B cell (primary cell): Measurements from ENCODE around the gene RHPN2. TPM values are rescaled to one million over a fixed set of nuclear protein-coding genes. Genes with fewer than 3 reads are reported as not detected.
"Not testable (repeated sequence)": the region's sequence is repeated elsewhere in the genome, so short reads cannot be mapped to it uniquely, and the experiment has no call there.

Experiments used
- ATAC-seq: fragments of 200-7000 bp; cut with Tn5 transposase; one replicate; pipeline ENCODE4 v1.10.0; 2021; ENCODE audit warnings: low read depth, mild to moderate bottlenecking, moderate number of reproducible peaks, moderate library complexity
- CTCF ChIA-PET: fragments of 350-600 bp; sonication (Branson Sonifier 250); formaldehyde crosslinking; loops from one replicate; lab custom pipeline; 2021; ENCODE audit warnings: antibody characterized with exemption, inconsistent platforms; lab: Charles Lee
- POLR2A ChIA-PET: fragments of 350-600 bp; sonication (Branson Sonifier 250); formaldehyde crosslinking; loops from one replicate; lab custom pipeline; 2021; ENCODE audit warnings: antibody characterized with exemption; lab: Charles Lee
- DNase-seq: peaks from one replicate; pipeline ENCODE4 v3.0.0; 2013
- H2AFZ ChIP-seq: 2 replicates; pipeline ENCODE4 v1.6.1; 2012; ENCODE audit warnings: mild to moderate bottlenecking, low read depth, low read length; ENCODE audit not compliant: insufficient read depth, poor library complexity, severe bottlenecking
- H3K27ac ChIP-seq, 2 donors: 1 replicate in 1 of 2; 2 replicates in 1 of 2; pipeline ENCODE4 v1.5.1; 2012 to 2013; ENCODE audit warnings: low read length in 2 of 2, mild to moderate bottlenecking in 2 of 2, moderate library complexity in 1 of 2
- H3K27me3 ChIP-seq, 4 experiments: fragments of 200-600 bp in 1 of 4; sonication (generic) in 1 of 4; replicated peaks in 1 of 4; 1 replicate in 2 of 4; 2 replicates in 2 of 4; pipeline versions ENCODE4 v1.6.1 to v1.7.0; 2013 to 2016; ENCODE audit warnings: low read length in 3 of 4, mild to moderate bottlenecking in 2 of 4, mixed read lengths in 1 of 4, moderate library complexity in 1 of 4; ENCODE audit not compliant: insufficient read depth in 4 of 4, control insufficient read depth in 3 of 4; ENCODE audit errors: control extremely low read depth in 1 of 4
- H3K36me3 ChIP-seq, 2 experiments: replicated peaks in 1 of 2; 1 replicate in 1 of 2; 2 replicates in 1 of 2; pipeline versions ENCODE4 v1.6.1 to v1.7.1; 2013; ENCODE audit warnings: low read length in 1 of 2; ENCODE audit not compliant: insufficient read depth in 2 of 2, control insufficient read depth in 1 of 2; ENCODE audit errors: control extremely low read depth in 1 of 2, extremely low read depth in 1 of 2
- H3K4me1 ChIP-seq, 2 donors: fragments of 200-600 bp in 1 of 2; sonication (generic) in 1 of 2; 1 replicate in 1 of 2; 2 replicates in 1 of 2; pipeline versions ENCODE4 v1.5.1 to v1.6.1; 2013 to 2017; ENCODE audit warnings: low read length in 2 of 2; ENCODE audit not compliant: control insufficient read depth in 2 of 2, insufficient read depth in 2 of 2
- H3K4me2 ChIP-seq: replicated peaks from 2 replicates; pipeline ENCODE3; 2012; ENCODE audit warnings: mild to moderate bottlenecking, low read depth, low read length; ENCODE audit not compliant: poor library complexity, severe bottlenecking
- H3K4me3 ChIP-seq, 5 experiments: fragments of 200-600 bp in 1 of 5; sonication (generic) in 1 of 5; 1 replicate in 3 of 5; 2 replicates in 2 of 5; pipeline versions ENCODE4 v1.5.1 to v1.7.0; 2011 to 2016; ENCODE audit warnings: low read length in 4 of 5, mild to moderate bottlenecking in 4 of 5, low read depth in 2 of 5, control low read depth in 1 of 5, moderate library complexity in 1 of 5; ENCODE audit not compliant: insufficient read depth in 1 of 5; ENCODE audit errors: control extremely low read depth in 1 of 5, extremely low read depth in 1 of 5
- H3K79me2 ChIP-seq: fragments of 200-600 bp; sonication (generic); one replicate; pipeline ENCODE4 v1.6.0; 2016; ENCODE audit warnings: low read length; ENCODE audit not compliant: control insufficient read depth, insufficient read depth
- H3K9ac ChIP-seq: fragments of 200-600 bp; sonication (generic); 2 replicates; pipeline ENCODE4 v1.6.1; 2017; ENCODE audit warnings: mild to moderate bottlenecking, low read length, moderate library complexity
- H3K9me3 ChIP-seq, 3 donors: one replicate each; pipeline versions ENCODE4 v1.6.1 to v1.7.1; 2013; ENCODE audit warnings: low read length in 2 of 3; ENCODE audit not compliant: control insufficient read depth in 2 of 3, insufficient read depth in 1 of 3; ENCODE audit errors: control extremely low read depth in 1 of 3
- H4K20me1 ChIP-seq: 2 replicates; pipeline ENCODE4 v1.6.0; 2012; ENCODE audit warnings: mild to moderate bottlenecking, low read length; ENCODE audit not compliant: insufficient read depth, control insufficient read depth, poor library complexity, severe bottlenecking
- H3K27ac Mint-ChIP-seq: one replicate; pipeline ENCODE4 v1.8.0; 2021; ENCODE audit warnings: mixed read lengths
- H3K27me3 Mint-ChIP-seq: one replicate; pipeline ENCODE4 v1.8.0; 2021; ENCODE audit warnings: mixed read lengths
- H3K4me1 Mint-ChIP-seq: one replicate; pipeline ENCODE4 v1.8.0; 2021; ENCODE audit warnings: mixed read lengths
- H3K4me3 Mint-ChIP-seq: one replicate; pipeline ENCODE4 v1.8.0; 2021; ENCODE audit warnings: mixed read lengths
- H3K9me3 Mint-ChIP-seq: one replicate; pipeline ENCODE4 v1.8.0; 2022; ENCODE audit warnings: mixed read lengths; ENCODE audit not compliant: insufficient read depth
- EZH2 ChIP-seq: IDR thresholded peaks from 2 replicates; pipeline ENCODE4 v1.6.1; 2012; ENCODE audit warnings: borderline replicate concordance, low read depth, mild to moderate bottlenecking, moderate library complexity, low read length; ENCODE audit not compliant: insufficient read depth, poor library complexity, severe bottlenecking
- WGBS: methylation state at CpG from one replicate; pipeline ENCODE4 v1.1.5; 2013; ENCODE audit warnings: missing lambda C conversion rate; ENCODE audit not compliant: insufficient coverage; 5-methylcytosine and 5-hydroxymethylcytosine counted together
- intact Hi-C: fragments of 100-400 bp; cut with micrococcal nuclease; formaldehyde crosslinking; loops from one replicate; pipeline ENCODE4 v1.10.0; 2022
- polyA plus RNA-seq: library from polyadenylated mRNA; depleted of rRNA; stranded (reverse); fragments of >200 nt; gene quantifications from 2 replicates; pipeline ENCODE4 v1.2.3, GENCODE V29; 2012
- total RNA-seq, 2 donors: library from RNA; stranded (reverse); fragments of 120-200 nt in 1 of 2; gene quantifications; 1 replicate in 1 of 2; 2 replicates in 1 of 2; pipeline versions ENCODE4 v1.2.3 to v1.2.4, GENCODE V29; 2013 to 2022
- TF ChIP-seq, protein P1 (sequence below): fragments of 200-600 bp; IDR thresholded peaks from one replicate; pipeline ENCODE4 v1.8.0; 2022; ENCODE audit warnings: antibody characterized with exemption, mild to moderate bottlenecking

The RHPN2 gene
- total and polyA plus RNA-seq, 2 donors (not counting 1 experiment from before 2014, with no cell fraction given): 4.9 to 5.5 TPM

DNA sequence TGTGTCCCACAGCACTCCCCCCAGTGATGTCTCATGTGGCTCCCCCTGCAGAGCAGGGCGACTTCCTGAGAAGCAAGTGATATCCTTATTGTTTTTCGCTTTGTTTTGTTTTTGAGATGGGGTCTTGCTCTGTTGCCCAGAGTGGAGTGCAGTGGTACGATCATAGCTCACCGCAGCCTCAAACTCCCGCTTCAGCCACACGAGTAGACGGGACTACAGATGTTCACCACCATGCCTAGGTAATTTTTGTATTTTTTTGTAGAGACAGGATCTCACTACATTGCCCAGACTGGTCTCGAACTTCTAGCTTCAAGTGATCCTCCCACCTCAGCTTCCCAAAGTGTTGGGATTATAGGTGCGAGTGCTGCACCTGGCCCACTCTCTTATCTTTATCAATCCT lies 97.9 kb downstream of the RHPN2 start:
- WGBS: 100% methylated on average over 1 of the region's 9 CpGs
- H3K4me2 ChIP-seq: no peak overlapping the region
- H3K9me3 ChIP-seq: no peaks in the 10 kb centered on the region
- H3K36me3 ChIP-seq: peaks cover 2 to 12% of the 10 kb centered on the region in 2 experiments
- no peak overlapping the region for H3K4me3 ChIP-seq
- ChIA-PET CTCF (no interaction called here), POLR2A (no interaction called here)
- H3K9me3 Mint-ChIP-seq: no peaks in the 10 kb centered on the region
- TF ChIP-seq EZH2: no peak
- TF ChIP-seq, protein P1, sequence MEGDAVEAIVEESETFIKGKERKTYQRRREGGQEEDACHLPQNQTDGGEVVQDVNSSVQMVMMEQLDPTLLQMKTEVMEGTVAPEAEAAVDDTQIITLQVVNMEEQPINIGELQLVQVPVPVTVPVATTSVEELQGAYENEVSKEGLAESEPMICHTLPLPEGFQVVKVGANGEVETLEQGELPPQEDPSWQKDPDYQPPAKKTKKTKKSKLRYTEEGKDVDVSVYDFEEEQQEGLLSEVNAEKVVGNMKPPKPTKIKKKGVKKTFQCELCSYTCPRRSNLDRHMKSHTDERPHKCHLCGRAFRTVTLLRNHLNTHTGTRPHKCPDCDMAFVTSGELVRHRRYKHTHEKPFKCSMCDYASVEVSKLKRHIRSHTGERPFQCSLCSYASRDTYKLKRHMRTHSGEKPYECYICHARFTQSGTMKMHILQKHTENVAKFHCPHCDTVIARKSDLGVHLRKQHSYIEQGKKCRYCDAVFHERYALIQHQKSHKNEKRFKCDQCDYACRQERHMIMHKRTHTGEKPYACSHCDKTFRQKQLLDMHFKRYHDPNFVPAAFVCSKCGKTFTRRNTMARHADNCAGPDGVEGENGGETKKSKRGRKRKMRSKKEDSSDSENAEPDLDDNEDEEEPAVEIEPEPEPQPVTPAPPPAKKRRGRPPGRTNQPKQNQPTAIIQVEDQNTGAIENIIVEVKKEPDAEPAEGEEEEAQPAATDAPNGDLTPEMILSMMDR: no peak
- H3K4me1 ChIP-seq: peaks cover 5 to 9% of the 10 kb centered on the region in 2 donors
- intact Hi-C loops: no loop called here
- no peak overlapping the region for H3K27ac ChIP-seq
- H2AFZ ChIP-seq: no peak overlapping the region
- H3K9ac ChIP-seq: no peak overlapping the region
- H3K27me3 ChIP-seq: no peaks in the 10 kb centered on the region
- peak overlapping the region; percentile 6 for H3K27ac Mint-ChIP-seq
- no peaks in the 10 kb centered on the region for H3K27me3 Mint-ChIP-seq
- peaks cover 12% of the 10 kb centered on the region for H3K4me1 Mint-ChIP-seq
- DNase-seq (no peak), ATAC-seq (no peak)
- H4K20me1 ChIP-seq: no peaks in the 10 kb centered on the region
- H3K4me3 Mint-ChIP-seq: no peak overlapping the region
- H3K79me2 ChIP-seq: peaks cover 30% of the 10 kb centered on the region

DNA sequence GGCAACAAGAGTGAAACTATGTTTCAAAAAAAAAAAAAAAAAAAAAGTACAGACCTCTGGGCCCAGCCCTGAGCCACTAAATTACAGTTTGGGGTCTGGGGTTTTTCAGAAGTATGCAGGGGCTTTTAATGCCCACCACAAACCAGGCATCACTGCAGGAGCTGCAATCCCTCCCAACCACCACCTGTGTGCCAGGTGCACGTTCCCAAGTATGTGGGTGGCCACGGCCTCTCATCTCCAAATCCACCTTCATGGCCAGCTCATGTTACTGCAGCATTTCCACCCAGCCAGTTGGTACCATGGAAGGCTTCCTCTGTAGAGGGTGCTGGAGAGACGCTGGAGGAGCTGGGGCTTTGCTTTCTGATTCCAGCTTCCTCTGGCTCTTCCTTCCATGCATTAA lies 119.4 kb downstream of the RHPN2 start:
- no peak overlapping the region for H3K9ac ChIP-seq
- Mint-ChIP-seq H3K27ac (no peak overlapping the region), H3K4me3 (no peak overlapping the region), H3K27me3 (no peaks in the 10 kb centered on the region), H3K9me3 (no peaks in the 10 kb centered on the region), H3K4me1 (no peaks in the 10 kb centered on the region)
- no peak for ATAC-seq
- intact Hi-C loops: no loop called here
- H3K4me2 ChIP-seq: no peak overlapping the region
- TF ChIP-seq, protein P1: no peak
- TF ChIP-seq EZH2: no peak
- no peaks in the 10 kb centered on the region for H4K20me1 ChIP-seq
- CTCF ChIA-PET: interaction anchor here (0.7 kb wide), 1 partner anchor 12 kb away, joined by 3 read pairs; no protein-coding TSS in a partner anchor
- WGBS: 100% methylated on average over 1 of the region's 3 CpGs
- H3K79me2 ChIP-seq: no peaks in the 10 kb centered on the region
- no peaks in the 10 kb centered on the region for H3K4me1 ChIP-seq
- no peak for DNase-seq
- no peak overlapping the region for H3K27ac ChIP-seq
- no peaks in the 10 kb centered on the region for H3K27me3 ChIP-seq
- H2AFZ ChIP-seq: no peak overlapping the region
- H3K9me3 ChIP-seq: peaks cover 0 to 12% (median 1%) of the 10 kb centered on the region in 3 donors
- POLR2A ChIA-PET: interaction anchor here (0.6 kb wide), 1 partner anchor 44 kb away, joined by 3 read pairs; no protein-coding TSS in a partner anchor
- no peak overlapping the region for H3K4me3 ChIP-seq
- peaks cover 12 to 45% of the 10 kb centered on the region in 2 experiments for H3K36me3 ChIP-seq

DNA sequence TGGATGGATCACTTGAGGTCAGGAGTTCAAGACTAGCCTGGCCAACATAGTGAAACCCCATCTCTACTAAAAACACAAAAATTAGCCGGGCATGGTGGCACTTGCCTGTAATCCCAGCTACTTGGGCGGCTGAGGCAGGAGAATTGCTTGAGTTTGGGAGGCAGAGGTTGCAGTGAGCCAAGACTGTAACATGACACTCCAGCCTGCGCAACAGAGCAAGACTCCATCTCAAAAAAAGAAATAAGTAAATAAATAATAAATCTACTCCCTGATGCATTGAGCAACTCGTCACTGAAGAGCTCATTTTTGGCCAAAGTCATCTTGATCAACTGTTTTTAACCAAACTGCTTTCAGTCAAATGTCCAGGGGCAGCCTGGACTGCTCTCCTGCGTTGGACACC lies 123.4 kb downstream of the RHPN2 start:
- H3K27ac Mint-ChIP-seq, H4K20me1 ChIP-seq, H3K79me2 ChIP-seq, ATAC-seq, H3K27ac ChIP-seq, H3K4me1 ChIP-seq, intact Hi-C loops, H3K4me2 ChIP-seq, H2AFZ ChIP-seq, POLR2A ChIA-PET, DNase-seq, H3K9ac ChIP-seq, H3K9me3 Mint-ChIP-seq, H3K4me1 Mint-ChIP-seq, H3K27me3 Mint-ChIP-seq, H3K4me3 ChIP-seq, H3K27me3 ChIP-seq, H3K9me3 ChIP-seq, H3K4me3 Mint-ChIP-seq: not testable (repeated sequence)
- CTCF ChIA-PET: interaction anchor here (0.7 kb wide), 1 partner anchor 167 kb away, joined by 3 read pairs; no protein-coding TSS in a partner anchor
- H3K36me3 ChIP-seq: peaks cover 7 to 30% of the 10 kb centered on the region in 2 experiments
- 100% methylated on average over 2 of the region's 5 CpGs for WGBS
